GM20431 (cell line): Measurements from ENCODE around the gene TBC1D1.
"Not testable (repeated sequence)": the region's sequence is repeated elsewhere in the genome, so short reads cannot be mapped to it uniquely, and the experiment has no call there.

ENCODE experiments used
- in situ Hi-C: fragments of 300-500 bp; cut with MseI, MboI; formaldehyde crosslinking; loops from one replicate; pipeline ENCODE4 v1.15.0; 2020; ENCODE audit warnings: low sequenced_read_pairs; ENCODE audit not compliant: unreplicated experiment

The TBC1D1 gene

DNA sequence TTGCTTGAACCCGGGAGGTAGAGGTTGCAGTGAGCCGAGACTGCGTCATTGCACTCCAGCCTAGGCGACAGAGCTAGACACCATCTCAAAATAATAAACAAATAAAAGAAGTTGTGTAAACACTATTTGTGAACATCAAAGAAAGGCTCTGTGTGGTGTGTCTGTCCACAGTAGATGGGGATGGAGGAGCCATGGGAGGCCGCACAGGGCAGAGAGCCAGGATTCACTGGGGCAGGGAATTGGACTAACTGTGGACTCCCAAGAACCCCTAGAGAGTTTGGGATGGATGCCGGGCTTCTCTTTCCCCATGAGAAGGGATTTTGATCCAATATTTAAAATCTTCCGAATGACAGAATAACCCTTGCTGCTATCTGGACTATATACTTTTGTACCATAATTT is 26.5 kb downstream of the TBC1D1 start:
- in situ Hi-C loops, result no loop called here

- in situ Hi-C loops, result no loop called here
These were observed 27.8 kb downstream of the TBC1D1 start for GRCh38 chr4:37918653-37919052.

GRCh38 chr4:37922328-37922727 is 31.4 kb downstream of the TBC1D1 start:
- in situ Hi-C loops, result no loop called here

GRCh38 chr4:37923089-37923488 is 32.2 kb downstream of the TBC1D1 start:
- in situ Hi-C loops, result not testable (repeated sequence)

DNA sequence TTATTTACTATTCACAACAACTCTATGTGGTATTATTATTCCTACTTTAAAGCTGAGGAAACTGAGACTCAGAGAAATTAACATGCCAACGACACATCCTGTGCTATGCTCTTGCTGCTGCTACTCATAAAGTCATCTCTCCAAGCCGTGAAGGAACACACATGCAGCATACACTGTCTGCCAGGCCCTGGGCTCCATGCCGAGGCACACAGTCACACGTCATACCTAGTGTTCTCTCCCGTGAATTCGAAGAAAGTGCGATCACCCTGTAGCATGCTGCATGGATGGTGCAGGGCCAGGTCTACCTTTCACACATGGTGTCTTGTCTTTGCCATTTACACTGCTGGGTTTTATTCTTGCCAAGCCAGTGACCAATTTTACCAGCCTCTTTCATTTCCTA is 34.1 kb downstream of the TBC1D1 start:
- in situ Hi-C loops, result no loop called here

DNA sequence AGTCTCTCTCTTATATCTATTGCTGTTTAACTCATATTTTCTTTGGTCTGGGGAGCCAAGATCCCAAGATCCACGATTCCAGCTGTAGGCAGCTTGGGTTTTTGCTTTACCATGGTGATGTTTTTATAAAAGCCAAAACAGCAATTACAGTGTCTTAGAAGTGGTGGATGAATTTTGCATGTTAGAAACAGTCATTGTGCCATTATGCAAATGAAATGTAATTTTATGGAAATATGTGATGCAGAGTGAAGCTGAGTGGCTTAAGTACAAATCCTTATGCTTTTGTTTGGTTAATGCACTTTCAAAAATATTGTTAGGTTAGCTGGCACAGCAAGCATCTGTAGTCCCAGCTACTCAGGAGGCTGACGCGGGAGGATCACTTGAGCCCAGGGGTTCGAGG is 36.5 kb downstream of the TBC1D1 start:
- in situ Hi-C loops, result no loop called here

GRCh38 chr4:37928426-37929416 is 37.8 kb downstream of the TBC1D1 start:
- in situ Hi-C loops, result no loop called here

DNA sequence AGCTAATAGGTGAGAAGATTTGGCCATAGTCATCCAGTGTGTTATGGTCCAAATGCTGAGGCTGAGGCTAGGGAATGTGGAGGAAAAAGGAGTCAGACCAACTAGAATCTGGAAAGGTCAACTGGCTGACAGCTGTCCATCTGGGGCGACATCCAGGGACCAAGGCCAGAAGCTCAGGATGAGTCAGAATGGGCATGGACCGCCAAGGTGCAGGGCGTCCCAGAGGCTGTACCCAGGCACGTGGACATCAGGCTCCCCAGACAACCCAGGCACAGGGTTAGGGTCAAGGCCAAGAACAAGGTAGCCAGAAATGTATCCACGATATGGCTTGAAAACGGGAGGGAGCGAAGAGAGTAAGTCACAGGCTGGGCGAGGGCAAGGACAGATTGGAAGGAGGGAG is 43.2 kb downstream of the TBC1D1 start:
- in situ Hi-C loops, result no loop called here

- in situ Hi-C loops, result no loop called here
These were observed 43.7 kb downstream of the TBC1D1 start for GRCh38 chr4:37934609-37935008.

- in situ Hi-C loops, result no loop called here
These were observed 44.1 kb downstream of the TBC1D1 start for GRCh38 chr4:37935026-37935425.

DNA sequence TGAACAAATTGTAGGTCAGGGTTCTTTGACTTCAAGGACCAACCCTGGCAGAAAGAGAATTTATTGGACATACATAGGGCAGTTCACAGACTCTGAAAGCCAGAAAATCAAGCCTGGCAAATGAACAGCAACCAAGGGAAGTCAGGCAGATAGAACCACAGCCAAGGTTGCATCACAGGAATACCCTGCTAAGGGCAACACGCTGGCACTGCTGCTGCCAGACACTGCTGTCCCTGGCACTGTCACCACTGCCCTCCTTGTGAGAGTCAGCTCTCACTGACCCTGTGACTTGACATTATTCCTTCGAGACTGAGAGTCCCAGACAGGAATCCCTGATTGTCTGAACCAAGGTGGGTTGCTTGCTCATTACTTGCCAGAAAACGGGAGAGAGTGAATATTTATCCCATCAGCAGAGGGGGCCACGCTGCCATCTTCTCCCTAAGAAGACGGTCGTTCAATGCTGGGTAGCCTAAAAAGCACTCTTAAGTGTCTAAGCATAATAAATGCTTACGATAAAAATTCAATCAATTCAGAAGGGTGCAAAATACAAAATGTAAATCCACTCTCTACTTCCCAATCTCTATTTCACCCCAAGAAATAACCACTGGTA is 46.1 kb downstream of the TBC1D1 start:
- in situ Hi-C loops, result no loop called here

- in situ Hi-C loops, result no loop called here
These were observed 47.3 kb downstream of the TBC1D1 start for GRCh38 chr4:37938208-37938607.

DNA sequence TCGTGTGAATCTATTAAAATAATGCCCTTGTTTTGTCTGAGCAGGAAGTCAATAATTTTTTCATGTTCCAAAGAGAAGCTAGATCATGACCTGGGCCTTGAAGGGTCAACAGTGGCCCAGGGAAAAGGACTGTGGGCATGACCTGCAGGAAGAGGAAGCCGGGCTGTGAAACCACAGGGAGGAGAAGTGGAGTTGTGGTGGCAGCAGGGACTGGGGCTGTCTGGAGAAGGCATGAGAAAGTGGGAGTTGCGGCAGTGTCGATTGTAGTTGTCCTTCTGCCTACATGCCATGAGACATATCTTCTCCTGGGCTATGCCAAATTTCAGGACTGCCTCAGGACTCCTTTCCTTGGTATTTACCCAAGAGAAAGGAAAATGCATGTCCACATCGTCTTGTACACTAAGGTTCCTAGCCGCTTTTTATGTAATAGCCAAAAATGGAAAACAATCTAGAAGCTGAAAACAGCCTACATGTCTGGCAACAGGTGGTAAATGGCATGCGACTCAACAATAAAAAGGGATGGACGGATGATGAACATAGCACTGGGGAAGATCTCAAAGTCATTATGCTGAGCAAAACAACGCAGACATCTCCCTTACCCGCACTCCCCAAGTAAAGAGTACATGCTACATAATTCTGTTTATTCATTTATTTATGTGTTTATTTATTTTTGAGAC is 55.8 kb downstream of the TBC1D1 start:
- in situ Hi-C loops, result no loop called here

GRCh38 chr4:37948542-37948941 is 57.7 kb downstream of the TBC1D1 start:
- in situ Hi-C loops, result no loop called here

DNA sequence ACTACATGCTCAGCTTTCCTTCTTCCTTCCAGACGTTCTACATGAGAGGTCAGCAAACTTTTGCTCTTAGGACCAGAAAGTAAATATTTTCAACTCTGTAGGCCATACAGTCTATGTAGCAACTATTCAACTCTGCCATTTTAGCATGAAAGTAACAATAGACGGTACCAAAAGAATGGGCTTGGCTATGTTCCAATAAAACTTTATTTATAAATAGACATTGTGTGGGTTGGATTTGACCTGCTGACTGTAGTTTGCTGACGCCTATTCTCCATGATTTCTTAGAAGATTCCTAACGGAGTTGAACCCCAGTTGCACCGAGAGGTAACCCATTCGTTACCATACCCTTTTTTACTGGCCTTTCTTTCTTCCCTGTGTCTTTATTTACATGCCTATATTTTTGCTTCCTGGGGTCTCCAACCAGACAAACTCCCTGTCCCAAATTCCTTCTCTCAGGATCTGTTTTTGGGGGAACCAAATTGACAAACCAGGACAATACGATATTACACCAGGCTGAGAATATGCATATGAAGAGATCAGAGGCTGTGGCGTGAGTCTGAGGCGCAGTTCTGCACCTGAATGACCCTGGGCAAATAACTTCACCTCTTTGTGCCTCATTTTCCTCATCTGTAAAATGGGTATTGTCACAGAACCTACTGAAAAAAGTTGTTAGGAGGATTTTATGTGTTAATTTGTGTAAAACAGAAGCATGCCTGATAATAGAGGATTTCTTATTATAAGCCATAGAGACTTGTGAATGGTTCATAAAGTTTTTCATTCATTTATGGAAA is 58.9 kb downstream of the TBC1D1 start:
- in situ Hi-C loops, result no loop called here

DNA sequence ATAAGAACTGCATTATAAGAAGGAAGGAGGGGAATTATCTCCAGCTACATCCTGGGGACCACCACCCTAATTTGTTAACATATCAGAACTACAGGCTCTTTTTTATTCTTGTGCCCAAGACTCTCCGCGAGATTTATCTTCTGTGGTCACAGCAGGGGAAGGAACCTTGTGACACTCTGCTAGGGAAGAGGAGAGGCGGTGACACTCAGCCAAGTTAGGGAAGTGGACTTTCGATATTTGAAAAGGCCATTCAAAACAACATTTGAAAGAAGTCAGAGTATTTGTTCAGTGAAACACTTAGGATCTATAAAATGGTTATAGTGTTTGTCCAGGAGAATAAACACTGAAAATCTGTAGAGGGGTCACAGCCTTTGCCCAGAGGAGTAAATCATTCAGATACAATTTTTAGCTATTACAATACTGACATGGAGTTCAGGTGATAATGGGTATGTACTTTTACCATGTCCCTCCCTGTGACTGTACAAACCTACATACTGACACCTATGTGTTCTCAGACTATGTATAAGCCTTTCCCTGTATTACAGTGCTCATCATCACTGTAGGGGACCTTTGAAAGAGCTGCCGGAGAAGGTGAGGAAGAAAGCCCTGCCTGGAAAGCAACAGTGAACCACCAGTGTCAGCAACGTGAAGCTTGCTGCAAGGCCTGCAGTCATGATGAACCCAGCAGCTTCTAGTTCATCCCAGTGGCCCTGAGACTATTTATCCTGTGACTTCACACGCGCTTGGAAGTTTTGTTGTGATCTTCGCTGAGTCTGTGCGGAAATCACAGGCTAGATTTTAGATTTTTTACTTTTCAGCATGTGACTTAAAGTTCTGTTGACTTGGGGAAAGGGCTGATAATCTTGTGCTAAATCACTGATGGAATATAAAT is 60.8 kb downstream of the TBC1D1 start:
- in situ Hi-C loops, result no loop called here

DNA sequence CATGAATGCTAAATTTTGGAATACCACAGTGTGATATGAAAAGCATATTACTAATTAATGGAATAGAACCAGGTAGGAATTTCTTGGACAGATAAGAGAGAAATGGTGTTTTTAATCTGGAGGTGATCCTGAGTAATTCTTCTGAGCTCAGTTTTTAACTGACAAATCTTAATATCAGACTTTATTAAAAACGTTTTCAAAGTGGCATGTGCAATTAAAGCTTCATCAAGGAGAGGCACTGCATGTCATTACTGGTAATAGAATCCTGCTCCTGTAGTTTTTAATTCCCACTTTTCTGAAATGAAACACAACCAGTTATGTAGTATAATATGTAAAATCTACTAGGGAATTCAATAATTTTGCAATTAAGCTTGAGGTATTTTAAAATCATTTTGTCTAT is 62.3 kb downstream of the TBC1D1 start:
- in situ Hi-C loops, result no loop called here

- in situ Hi-C loops, result no loop called here
These were observed 62.9 kb downstream of the TBC1D1 start for GRCh38 chr4:37953620-37954293.

- in situ Hi-C loops, result no loop called here
These were observed 66.1 kb downstream of the TBC1D1 start for GRCh38 chr4:37956941-37957340.
